G401.6 (cell line): ENCODE results near the gene NEDD4L.

Source experiments
- FAIRE-seq: peaks from 2 replicates; lab custom pipeline; 2012; peaks lifted over from hg19 to GRCh38; lab: Jason Lieb, UNC

Gene NEDD4L

DNA sequence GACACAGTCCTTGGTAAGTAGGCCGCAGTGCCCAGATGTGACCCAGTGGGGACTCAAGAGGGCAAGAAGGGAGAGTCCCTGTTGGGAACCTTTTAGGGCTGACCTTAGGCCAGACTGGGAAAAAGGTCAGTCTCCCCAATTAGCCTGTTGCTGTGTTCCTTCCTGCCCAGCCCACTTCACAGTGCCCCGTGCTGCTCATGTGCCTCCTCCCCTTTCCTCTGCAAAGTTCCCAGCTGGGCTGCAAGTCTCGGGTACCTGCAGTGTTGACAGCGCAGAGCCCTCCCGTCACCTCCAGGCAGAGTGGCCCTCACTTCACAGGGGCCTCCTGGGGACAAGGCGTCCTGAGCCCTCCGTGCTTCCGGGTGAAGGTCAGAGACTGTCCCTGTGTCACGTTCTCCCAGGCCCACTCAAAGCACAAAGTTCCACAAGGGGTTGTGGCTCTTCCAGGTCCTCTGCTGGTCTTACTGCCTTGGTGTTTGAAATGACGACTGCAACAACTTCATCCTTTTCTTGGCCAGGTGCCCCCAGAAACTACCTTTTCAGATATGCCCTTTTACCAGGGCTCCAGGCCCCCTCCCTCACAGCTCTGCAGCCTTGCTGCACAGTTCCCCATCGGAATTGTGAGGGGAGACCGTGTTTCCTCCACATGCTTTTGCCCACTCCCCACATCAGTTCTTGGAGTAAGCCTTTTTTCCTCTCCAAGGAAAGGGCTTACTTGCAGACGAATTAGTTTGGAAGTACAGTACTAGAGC, 359.1 kb downstream of the NEDD4L start:
- FAIRE-seq = no peak

DNA sequence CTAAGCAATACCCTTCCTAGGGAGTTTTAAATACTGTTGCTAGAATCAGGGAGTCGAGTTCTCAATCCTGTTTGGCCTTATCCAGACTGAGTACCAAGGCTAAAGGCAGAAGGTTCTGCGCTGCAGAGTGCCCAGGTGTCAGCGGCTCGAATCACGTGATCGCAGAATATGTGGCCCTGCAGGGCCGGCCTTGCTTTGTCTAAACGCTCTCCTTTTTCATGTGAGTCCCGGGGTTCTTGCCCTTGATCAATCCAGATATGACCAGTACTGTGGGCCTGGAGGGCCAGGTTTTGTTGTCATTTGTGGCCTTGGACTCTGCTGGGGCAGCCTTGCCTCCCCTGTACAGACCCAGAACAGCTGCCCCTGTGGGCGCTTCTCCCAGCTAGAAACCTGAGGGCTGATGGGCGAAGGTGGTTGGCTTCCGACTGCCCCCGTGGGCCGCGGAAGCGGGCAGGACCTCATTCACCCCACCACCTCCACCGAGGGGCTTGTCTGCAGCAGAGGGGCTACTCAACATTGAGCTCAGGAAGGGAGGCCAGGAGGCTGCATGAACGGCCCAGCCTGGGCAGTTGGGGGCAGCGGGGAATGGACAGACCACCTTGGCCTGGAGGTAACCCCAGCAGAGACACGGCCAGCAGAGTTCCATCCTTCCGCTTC, 359.9 kb downstream of the NEDD4L start:
- FAIRE-seq = no peak

DNA sequence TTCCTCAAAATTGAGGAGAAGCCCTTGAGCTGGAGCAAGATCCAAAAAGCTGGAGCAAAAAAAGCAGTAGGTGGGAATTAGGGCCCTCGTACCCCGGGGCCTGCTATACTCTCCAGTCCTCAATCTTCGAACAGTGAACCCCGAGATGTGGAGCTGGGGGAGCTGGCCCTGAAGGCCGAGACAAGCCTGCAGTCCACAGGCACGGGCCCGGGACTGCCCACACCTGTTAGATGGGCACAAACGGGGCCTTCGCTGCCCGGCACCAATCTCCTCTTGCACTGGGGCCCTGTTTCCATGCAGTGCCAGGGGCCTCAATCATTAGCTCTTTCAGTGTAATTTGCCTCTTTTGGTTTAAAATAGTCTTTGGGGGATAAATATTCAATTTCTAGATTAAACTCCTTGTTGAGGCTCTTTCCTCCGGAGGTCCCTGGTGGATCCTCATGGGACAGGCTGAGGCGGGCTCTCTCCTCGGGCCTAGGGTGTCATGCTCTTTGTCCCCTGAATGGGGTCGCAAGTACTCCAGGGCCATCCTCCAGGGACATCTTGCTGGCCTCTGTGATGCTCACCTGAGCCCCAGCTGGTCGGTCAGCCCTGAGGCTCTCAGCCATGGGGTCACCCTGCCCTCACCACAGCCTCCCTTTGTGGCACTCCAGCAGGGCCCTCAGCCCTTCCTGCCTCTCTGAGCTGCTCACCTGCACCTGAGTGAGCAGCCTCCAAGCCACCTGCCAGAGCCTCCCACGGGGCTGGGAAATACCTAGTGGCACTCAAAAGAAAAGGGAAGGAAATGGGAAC, 361.3 kb downstream of the NEDD4L start:
- FAIRE-seq = no peak

DNA sequence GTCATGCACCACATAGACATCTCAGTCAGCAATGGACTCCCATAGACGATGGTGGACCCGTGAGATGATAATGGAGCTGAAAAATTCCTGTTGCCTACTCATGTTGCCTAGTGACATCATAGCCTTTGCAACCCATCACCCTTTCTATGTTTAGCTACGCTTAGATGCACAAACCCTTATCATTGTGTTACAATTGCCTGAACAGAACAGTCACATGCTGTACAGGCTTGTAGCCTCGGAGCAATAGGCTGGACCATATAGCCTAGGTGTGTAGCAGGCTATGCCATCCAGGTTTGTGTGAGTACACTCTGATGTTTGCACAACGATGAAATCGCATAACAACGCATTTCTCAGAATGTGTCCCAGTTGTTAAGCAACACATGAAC, 363.2 kb downstream of the NEDD4L start:
- no peak for FAIRE-seq

DNA sequence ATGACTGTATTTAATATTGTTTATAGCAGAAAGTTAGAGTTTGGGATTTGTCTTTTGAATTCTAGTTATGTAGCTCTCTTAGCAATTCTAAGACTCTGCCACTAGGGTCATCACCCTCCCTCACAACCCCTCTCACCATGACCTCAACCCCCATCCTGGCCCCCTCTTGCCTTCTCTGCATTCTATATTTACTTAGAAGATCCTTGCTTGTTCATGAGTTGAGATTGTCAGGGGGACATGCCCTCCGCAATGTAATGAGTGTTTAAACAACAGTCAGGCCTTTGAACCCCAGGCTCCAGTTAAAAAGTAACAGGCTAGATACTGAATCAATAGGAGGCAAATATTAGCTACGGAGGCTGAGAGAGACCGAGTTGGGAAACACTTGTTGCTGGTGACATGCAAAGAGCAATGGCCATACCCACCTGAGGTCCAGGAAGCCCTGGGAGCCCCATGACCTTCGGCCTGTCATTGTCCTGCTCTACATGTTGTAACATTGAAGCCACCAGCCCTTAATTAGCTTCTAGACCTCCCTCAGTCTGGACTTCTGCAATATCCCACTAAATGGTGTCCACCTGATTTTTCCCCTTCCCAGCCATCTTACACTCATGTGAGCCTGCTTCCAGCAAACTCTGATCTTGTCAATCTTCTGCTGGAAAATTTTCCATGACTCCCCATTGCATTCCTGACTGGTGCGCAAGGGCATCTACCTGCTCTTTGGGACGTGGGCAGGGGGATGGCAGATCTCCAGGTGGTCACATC, 363.8 kb downstream of the NEDD4L start:
- FAIRE-seq = no peak

DNA sequence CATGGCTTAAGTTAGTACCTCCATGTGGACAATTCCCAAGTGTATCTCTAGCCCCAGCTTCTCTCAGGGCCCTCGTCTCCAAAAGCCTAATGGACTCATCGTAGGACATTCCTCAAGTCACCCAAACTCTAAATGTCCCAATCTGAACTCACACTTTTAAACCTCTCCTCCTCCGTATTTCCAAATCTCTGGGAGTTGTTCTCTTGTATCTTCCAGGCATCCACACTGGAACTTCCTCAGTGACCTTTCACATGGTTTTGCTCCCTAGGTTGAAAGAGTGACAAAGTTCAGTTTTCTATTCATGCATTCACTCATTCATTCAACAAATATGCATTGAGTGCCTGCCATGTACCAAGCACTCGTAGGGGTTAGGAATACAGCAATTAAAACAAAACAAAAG, 364.6 kb downstream of the NEDD4L start:
- FAIRE-seq = no peak

DNA sequence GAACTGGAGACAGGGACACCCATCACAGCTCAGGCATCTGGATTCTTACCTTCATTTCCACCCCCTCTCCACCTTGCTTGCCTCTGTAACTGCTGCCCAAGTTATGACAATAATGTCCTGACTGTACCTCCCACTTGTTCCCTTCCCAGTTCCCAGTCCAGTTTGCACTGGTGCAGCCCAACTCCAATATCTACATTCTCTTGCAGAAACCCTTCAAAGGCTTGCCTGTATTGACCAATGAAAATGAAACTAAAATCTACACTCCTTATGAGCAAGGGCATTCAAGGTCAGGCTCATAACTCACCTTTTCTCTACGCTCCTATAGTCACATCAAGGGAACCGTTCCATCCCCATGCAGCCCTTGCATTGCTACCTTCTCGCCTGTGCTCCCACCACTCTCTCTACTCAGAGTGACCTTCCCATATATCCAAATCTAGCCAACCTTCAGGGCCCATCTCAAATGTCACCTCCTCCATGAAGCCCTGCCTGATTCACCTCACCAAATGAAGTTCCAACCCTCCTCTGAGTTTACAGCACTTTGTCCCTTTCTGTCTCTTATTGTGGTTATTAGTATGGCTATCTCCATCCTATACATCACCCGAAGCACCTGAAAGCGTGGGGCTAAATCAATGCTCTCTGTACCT, 365.9 kb downstream of the NEDD4L start:
- FAIRE-seq = no peak

DNA sequence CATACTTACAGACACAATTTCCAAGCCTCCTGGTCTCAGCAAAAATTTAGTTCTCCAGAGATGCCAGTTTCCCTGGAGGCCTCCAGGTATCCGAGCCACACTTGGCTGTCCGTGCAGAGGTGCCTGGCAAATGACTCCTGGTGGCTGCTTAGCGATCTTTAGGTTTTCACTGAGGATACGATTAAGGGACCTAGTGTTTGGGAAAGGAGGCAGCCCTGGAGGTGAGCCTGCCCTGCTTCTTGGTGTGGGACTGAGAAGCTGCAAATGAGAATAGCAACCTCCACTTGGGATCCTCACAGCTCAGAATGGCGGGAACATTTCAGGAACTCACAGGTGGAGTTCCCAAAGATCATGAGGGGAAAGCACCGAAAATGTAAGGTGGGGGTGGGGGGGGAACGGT, 367.3 kb downstream of the NEDD4L start:
- no peak for FAIRE-seq

DNA sequence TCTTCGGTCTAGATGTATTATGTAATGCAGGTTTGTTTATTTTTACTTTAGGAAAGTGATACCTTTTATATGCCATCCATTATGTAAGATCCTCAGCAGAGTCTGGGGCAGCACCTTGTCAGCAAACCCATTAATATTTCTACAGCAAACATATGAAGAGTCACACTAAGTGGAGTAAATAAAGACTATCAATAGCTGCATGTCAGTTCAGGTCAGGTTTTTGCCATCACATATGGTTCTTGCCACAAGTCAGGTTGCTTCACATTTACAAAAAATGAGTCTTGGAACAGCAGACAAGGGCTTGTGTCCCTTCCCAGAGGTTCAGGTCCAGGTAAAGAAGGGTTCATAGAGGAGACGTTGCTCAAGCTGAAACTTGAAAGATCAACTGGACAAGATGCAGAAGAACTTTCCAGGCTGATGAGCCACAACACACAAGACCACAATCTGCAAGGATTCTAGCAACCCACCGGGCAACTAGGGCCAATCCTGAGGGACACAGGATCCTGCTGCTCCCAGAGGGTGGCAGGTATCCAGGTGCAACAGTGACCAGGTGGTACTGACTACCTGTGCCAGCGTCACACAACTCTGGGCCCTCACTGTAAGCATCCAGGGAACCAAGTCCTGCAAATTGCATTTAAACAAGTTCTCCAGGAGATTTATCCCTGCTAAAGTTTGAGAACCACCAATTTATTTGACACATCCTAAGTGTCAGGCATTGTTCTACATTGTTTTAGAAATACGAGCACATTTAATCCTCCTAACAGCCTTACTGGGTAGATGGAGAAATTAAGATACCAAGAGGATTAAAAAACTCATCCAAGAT, 369.0 kb downstream of the NEDD4L start:
- FAIRE-seq = no peak

DNA sequence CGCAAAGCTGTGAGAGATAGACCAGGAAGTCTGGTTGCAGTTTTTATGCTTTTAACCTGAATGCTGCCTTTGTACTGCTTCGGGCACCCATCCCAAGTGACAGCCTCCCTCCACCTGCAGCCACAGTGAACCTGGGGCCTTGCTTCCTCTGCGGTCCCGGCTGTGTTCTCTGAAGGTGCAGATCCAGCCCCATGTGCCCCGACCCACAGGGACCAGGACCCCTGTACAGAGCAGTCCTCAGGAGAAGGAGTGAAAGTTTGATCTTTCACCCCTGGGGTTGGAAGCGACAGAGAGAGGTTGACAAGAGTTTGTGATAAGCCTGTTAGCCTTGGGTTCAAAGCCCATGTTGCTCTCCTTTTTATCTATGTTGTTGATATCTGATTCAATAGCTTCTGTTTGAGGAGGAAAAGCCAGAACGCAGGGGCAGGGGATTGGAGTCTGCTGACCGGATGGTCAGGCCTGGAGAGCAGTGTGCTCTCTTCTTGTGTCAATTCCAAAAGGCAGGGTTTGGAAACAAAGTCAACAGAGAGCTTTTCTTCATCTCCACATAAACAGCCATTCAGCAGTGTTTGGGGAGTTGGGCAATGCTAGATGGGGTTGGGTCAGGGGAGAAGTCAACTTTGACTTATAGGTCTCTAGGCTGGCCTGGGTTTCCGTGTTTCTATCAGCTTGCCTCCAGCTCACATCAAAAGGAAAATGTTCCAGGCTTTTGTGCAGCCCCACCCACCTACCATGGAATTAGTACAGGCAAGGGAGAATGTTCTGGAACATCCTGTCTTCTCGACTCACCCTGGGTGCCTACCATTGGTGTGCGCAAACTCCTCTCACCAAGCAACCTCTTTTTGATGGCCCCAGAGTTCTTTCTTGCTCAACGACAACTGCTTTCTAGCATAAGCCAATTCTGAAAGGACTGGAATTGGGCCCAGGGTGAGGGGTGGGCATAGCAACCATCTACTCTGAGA, 369.9 kb downstream of the NEDD4L start:
- no peak for FAIRE-seq

DNA sequence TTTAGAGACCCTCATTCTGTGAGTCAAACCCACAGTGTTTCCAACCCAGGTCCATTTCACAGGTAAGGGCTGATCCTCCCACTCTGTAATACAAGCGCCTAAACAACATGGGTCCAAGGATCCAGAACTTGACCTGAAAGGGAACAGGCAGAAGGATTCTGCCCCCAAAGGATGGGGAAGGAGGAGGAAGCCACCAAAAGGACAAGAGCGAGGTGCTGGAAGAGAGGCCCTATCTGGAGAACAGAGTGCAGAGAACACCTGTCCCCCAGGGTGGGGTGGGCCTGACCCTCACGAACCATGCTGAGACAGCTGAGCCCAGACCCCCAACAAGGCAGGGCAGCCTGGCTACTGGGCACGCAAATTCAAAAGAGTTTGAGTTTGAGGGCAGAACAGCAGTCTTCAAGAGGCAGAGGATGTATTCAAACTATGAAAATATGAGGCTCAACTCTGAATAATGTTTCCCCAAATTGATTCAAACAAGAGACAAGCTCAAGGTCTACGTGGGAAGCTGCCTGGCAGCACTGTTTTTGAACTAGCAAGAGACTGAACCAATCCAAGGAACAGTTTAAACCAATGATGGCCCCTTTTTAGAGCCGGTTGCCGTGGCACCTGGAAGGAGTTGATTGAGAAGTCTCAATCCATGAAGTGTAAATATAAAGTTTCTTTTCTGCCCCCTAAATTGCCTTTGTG, 372.1 kb downstream of the NEDD4L start:
- no peak for FAIRE-seq

DNA sequence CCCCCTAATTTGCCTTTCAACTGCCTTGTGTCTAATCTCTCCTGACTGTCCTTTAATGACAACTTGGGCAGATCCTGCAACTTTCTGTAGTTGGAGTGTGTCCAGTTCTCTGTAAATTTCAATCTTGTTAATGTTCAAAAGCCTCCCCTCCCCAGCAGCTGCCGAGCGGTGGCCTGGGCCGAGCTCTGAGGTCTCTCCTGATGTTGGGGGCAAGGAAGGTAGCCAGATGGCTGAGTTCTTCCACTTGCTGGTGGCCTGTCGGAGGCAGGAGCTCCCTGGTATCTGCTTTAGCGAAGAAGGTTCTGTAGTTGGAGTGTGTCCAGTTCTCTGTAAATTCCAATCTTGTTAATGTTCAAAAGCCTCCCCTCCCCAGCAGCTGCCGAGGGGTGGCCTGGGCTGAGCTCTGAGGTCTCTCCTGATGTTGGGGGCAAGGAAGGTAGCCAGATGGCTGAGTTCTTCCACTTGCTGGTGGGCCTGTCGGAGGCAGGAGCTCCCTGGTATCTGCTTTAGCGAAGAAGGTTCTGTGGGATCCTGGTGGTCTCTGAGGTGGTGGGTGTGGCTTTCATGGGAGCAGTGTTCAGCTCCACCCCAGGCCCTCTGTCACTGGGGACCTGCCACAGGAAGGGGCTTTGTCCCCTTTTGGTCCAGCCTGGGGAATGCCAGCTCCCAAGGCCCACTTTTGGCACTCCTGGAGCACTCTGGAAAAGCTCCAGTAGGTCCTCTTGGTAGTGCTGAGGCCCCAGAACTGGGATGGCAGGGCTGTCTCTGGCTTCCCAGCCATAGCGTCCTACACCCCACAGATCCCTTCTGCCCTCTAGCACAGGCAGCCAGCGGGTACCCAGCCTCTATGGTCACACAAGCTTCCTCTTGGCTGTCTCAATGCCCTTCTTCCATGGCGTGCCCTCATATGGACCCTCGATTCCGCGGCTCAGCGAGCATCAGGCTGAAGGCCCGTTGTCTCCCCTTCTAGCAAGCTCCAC, 373.0 kb downstream of the NEDD4L start:
- no peak for FAIRE-seq

DNA sequence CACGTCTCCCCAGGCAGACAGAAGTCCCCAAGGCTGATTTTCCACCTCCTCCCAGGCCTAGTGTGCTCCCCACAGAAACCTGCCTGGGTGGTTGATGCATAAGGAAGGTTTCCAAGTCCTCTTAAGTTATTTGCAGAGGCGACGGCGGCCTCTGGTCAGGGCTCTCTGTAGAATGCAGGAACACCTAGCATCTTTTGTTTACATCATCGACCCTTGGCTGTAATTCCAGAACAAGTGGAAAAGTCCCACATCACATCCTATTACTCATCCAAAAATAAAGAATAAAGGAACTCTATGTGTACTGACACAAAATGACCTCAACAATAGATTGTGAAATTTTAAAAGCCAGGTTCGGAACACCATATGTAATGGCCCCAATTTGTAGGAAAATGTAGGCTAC, 373.7 kb downstream of the NEDD4L start:
- no peak for FAIRE-seq

DNA sequence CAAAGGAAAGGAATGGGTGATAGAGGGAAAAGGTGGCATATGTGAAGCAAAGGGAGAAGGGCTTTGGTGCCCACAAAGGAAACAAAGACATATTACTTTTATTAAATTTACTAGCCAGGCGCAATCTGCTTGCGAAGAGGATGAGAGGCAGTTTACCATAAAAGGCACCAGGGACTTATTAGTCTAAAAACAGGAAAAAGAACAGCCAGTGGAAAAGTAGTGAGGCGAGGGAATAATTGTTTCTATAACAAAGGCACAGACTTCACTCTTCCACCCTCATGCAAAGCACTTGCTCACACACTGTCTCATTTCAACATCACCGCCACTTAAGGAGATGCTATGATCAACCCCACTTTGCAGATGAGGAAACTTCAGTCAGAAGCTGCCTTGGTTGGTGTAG, 374.3 kb downstream of the NEDD4L start:
- no peak for FAIRE-seq

DNA sequence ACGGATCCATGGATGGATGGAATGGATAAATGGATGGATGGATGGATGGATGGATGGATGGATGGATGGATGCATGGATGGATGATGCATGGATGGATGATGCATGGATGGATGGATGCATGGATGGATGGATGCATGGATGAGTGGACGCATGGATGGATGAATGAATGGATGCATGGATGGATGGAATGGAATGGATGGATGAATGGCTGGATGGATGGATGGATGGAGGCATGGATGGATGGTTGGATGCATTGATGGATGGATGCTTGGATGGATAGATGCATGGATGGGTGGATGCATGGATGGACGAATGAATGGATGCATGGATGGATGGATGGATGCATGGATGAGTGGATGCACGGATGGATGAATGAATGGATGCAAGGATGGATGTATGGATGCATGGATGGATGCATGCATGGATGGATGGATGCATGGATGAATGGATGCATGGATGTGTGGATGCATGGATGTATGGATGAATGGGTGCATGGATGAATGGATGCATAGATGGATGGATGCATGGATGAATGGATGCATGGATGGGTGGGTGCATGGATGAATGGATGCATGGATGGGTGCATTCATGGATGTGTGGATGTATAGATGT, 375.7 kb downstream of the NEDD4L start:
- FAIRE-seq = no peak

DNA sequence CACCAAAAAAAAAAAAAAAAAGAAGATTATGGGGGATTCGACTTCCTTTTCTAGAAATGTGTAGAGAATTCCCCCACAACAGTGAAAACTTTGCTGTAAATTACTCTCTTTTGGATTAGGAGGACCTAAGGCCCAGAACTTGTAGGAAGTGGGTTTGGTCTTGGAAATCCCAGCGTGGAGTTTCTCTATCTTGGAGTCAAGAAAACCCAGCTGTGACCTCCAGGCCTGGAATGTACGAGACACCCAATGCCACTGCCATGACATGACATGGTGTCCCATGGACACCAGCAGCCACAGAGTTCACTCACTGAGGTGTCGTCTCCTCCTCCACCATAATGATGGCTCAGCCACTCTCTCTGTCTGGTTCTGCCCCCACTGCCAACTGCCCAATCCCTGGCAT, 382.6 kb downstream of the NEDD4L start:
- FAIRE-seq = no peak

DNA sequence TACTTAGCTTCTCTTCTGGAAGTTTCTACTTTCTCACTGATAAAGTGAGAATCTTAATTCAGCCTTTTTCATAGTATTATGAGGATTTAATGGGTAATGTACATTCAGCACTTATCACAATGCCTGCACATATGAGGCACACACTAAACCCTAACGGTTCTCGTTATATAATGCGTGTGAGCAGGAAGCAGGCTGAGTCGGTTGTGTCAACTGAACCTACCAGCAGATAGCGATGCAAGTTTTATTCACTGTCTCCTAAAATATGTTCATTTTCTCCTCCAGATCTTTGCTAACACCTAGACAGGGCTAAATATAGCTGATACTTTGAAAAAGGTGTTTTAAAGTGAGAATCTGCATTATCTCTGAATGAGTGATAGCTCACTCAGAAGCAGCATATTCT, 383.3 kb downstream of the NEDD4L start:
- FAIRE-seq = no peak

DNA sequence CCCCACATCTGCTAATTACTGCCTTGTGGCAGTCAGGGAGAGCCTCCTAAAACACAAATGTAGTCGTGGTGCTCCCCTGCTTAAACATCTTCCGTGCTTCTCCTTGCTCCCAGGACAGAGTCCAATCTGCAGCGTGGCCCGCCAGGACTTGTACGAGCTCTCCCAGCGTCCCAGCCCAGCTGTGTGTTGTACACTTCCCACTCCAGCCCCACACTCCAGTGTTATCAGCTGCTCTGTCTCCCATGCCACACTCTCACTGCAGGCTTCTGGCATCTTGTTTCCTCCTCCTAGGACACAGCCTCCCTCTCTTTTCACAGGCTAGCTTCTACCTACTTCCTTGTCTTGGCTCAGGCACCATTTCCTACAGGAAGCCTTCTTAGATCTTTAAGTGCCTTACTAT, 385.4 kb downstream of the NEDD4L start:
- no peak for FAIRE-seq
